Astrocyte of the cerebellum (primary cell): ENCODE results near the gene GRK6.

Source experiments
- DNase-seq: peaks from one replicate; pipeline ENCODE4 v3.0.0-alpha.2; 2011; ENCODE audit warnings: low read depth
- H3K4me3 ChIP-seq: 2 replicates; pipeline ENCODE4 v1.5.1; 2011; ENCODE audit warnings: mild to moderate bottlenecking, low read depth, low read length, moderate library complexity
- in situ Hi-C: cut with HindIII; loops from 2 replicates; pipeline ENCODE4 v1.10.0; 2017; ENCODE audit warnings: low sequenced_read_pairs
- TF ChIP-seq, protein P1 (sequence below): IDR thresholded peaks from 2 replicates; pipeline ENCODE4 v1.5.1; 2012; ENCODE audit warnings: low read length, low read depth, moderate library complexity, mild to moderate bottlenecking; ENCODE audit errors: missing control alignments

Gene GRK6

DNA sequence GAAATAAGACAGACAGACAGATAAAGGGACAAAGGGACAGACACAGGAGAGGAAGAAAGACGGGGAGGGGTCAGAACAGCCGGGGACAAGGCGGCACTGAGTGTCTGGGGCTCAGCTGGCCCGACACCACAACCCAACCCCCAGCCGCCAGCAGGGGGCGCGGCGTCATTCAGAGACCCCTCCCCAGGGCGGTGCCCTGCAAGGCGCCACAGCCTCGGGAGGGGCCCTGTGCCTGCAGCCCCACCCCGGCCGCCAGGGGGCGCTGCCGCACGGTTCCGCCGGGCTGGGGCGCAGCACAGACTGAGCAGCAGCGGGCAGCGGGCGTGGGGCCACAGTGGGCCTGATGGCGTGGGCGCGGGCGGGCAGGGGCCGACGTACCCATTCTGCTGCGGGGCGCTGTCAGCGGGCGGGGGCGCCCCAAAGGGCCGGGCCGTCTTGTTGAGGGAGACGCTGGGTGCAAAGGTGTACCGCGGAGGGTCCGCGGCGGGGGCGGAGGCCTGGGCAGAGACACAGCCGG is 65.0 kb downstream of the GRK6 start:
- H3K4me3 ChIP-seq = no peak overlapping the region
- TF ChIP-seq, protein P1, sequence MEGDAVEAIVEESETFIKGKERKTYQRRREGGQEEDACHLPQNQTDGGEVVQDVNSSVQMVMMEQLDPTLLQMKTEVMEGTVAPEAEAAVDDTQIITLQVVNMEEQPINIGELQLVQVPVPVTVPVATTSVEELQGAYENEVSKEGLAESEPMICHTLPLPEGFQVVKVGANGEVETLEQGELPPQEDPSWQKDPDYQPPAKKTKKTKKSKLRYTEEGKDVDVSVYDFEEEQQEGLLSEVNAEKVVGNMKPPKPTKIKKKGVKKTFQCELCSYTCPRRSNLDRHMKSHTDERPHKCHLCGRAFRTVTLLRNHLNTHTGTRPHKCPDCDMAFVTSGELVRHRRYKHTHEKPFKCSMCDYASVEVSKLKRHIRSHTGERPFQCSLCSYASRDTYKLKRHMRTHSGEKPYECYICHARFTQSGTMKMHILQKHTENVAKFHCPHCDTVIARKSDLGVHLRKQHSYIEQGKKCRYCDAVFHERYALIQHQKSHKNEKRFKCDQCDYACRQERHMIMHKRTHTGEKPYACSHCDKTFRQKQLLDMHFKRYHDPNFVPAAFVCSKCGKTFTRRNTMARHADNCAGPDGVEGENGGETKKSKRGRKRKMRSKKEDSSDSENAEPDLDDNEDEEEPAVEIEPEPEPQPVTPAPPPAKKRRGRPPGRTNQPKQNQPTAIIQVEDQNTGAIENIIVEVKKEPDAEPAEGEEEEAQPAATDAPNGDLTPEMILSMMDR = peak; percentile 71
- DNase-seq = no peak
- in situ Hi-C loops = no loop called here

DNA sequence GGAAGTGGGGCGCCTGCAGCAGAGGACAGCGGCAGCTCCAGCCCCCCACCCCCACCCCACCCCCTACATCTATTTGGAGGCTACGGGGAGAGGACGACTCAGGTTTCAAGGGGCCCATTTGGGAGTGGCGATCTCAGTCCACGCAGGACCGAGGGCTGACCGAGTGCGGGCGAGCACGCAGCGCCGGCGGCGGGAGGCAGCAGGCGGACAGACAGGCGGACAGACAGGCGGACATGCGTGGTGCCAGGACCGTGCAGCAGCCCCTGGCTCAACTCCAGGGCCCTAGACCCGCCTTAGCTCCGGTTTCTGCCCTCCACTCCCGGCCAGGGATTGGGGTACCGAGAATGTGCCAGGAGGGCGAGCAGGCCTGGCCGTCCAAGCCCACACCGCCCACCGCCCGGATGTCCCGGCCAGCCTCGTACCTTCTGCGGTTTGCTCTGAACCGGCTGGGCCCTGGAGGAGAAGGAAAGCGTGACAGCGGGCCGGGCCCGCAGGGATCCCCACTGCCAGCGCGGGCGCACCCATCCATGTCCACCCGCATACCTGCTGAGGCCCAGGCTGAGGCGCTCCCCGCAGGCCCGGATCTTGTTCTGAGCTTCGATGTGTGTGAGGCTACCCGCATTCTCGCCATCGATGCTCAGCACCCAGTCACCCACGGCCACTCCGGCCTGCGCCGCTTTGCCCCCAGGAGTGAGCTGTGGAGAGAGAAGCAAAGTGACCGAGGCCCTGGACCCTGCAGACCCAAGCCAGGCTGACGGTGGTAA is 65.7 kb downstream of the GRK6 start:
- TF ChIP-seq, protein P1 = no peak
- no peak for DNase-seq
- in situ Hi-C loops = no loop called here
- no peak overlapping the region for H3K4me3 ChIP-seq
